SK-N-MC (cell line): ENCODE results near the gene SLC4A5.

Experiments used
- EZH2 ChIP-seq: fragments of 200-600 bp; sonication (generic); IDR thresholded peaks from one replicate; pipeline ENCODE4 v1.6.1; 2017; ENCODE audit warnings: antibody characterized with exemption
- FOXP2 ChIP-seq: optimal IDR thresholded peaks from 2 replicates; pipeline ENCODE3; 2011; ENCODE audit warnings: mild to moderate bottlenecking, moderate library complexity; ENCODE audit not compliant: insufficient read depth; ENCODE audit errors: extremely low read length, control extremely low read depth
- POLR2AphosphoS5 ChIP-seq: IDR thresholded peaks from 2 replicates; pipeline ENCODE4 v1.6.1; 2012; ENCODE audit warnings: mild to moderate bottlenecking, low read depth, low read length, borderline replicate concordance

GRCh38 chr2:74349889-74350288 is 6.7 kb upstream of the SLC4A5 start:
- TF ChIP-seq POLR2AphosphoS5 (no peak), FOXP2 (no peak), EZH2 (no peak)
